HT1080 (cell line): Measurements from ENCODE around the gene MAP3K19. TPM values are rescaled to one million over a fixed set of nuclear protein-coding genes. Genes with fewer than 3 reads are reported as not detected.
"Not testable (repeated sequence)": the region's sequence is repeated elsewhere in the genome, so short reads cannot be mapped to it uniquely, and the experiment has no call there.

ENCODE experiments used
- DNase-seq: peaks from one replicate; pipeline ENCODE4 v3.0.0-alpha.2; 2015; ENCODE audit warnings: low read depth
- total RNA-seq: library from RNA; depleted of rRNA; stranded (reverse); fragments of >200 nt; shearing (Covaris generic); gene quantifications from 2 replicates; pipeline ENCODE4 v1.2.3, GENCODE V29; 2014

MAP3K19 gene
- total RNA-seq, 1 experiment from 2014 or later: not detected

GRCh38 chr2:135052997-135053474 is 5.8 kb upstream of the MAP3K19 start:
- DNase-seq: peak; percentile 4

GRCh38 chr2:135052042-135052876 is 5.0 kb upstream of the MAP3K19 start, which contains the start of gene RAB3GAP1:
TSS of gene RAB3GAP1 (plus strand) at chr2:135052292. CDS start at chr2:135052308, 16 bp downstream.
- DNase-seq: peak; percentile 79

- no peak for DNase-seq
Measured at GRCh38 chr2:135050684-135051083, 3.4 kb upstream of the MAP3K19 start.

GRCh38 chr2:135050132-135050531 is 2.9 kb upstream of the MAP3K19 start:
- no peak for DNase-seq

- no peak for DNase-seq
Measured at GRCh38 chr2:135048122-135048521, 875 bp upstream of the MAP3K19 start.

GRCh38 chr2:135043345-135043744 is 3.9 kb downstream of the MAP3K19 start:
- no peak for DNase-seq

- no peak for DNase-seq
Measured at GRCh38 chr2:135037831-135038230, 9.4 kb downstream of the MAP3K19 start.

GRCh38 chr2:135033216-135033615 is 14.0 kb downstream of the MAP3K19 start:
- not testable (repeated sequence) for DNase-seq

- DNase-seq: peak; percentile 26
Measured at GRCh38 chr2:135030826-135031225, 16.4 kb downstream of the MAP3K19 start.

GRCh38 chr2:135029481-135030134 is 17.6 kb downstream of the MAP3K19 start:
- DNase-seq: no peak

GRCh38 chr2:135023886-135024485 is 23.3 kb downstream of the MAP3K19 start:
- no peak for DNase-seq

- no peak for DNase-seq
Measured at GRCh38 chr2:135022952-135023880, 24.0 kb downstream of the MAP3K19 start.

- no peak for DNase-seq
Measured at GRCh38 chr2:135021618-135022017, 25.6 kb downstream of the MAP3K19 start.

GRCh38 chr2:135011633-135012032 is 35.6 kb downstream of the MAP3K19 start:
- DNase-seq: no peak

- no peak for DNase-seq
Measured at GRCh38 chr2:135010200-135010942, 36.9 kb downstream of the MAP3K19 start.

GRCh38 chr2:135009339-135009738 is 37.9 kb downstream of the MAP3K19 start:
- peak; percentile 8 for DNase-seq

GRCh38 chr2:135005753-135006152 is 41.5 kb downstream of the MAP3K19 start:
- no peak for DNase-seq

GRCh38 chr2:135004005-135004746 is 43.1 kb downstream of the MAP3K19 start:
- peak; percentile 66 for DNase-seq

GRCh38 chr2:135002836-135003235 is 44.4 kb downstream of the MAP3K19 start:
- DNase-seq: no peak
